K562 (cell line): ENCODE data around the gene DHDH. TPM values are rescaled to one million over a fixed set of nuclear protein-coding genes. Genes with fewer than 3 reads are reported as not detected.

Source experiments
- AFF4 ChIP-seq: sonication (generic); formaldehyde crosslinking; IDR thresholded peaks from 2 replicates; pipeline ENCODE4 v1.8.0; 2023; ENCODE audit warnings: mild to moderate bottlenecking, missing genetic modification reagents
- E2F5 ChIP-seq: sonication (generic); formaldehyde crosslinking; IDR thresholded peaks from 2 replicates; pipeline ENCODE4 v1.8.0; 2022; ENCODE audit warnings: mild to moderate bottlenecking, missing genetic modification reagents
- ETV1 ChIP-seq: fragments of 450-650 bp; conservative IDR thresholded peaks from 2 replicates; pipeline ENCODE4 v1.6.1; 2016; ENCODE audit warnings: missing genetic modification characterization, control low read depth, low read depth, missing compliant biosample characterization
- HEY1 ChIP-seq: fragments of 250-450 bp; sonication (Bioruptor Pico); IDR thresholded peaks from 2 replicates; pipeline ENCODE4 v1.5.0; 2020; ENCODE audit warnings: mild to moderate bottlenecking, moderate library complexity, borderline replicate concordance
- HMG20A ChIP-seq: fragments of 450-650 bp; formaldehyde crosslinking; conservative IDR thresholded peaks from 2 replicates; pipeline ENCODE4 v1.4.0; 2020; ENCODE audit warnings: mild to moderate bottlenecking, mixed read lengths
- ILK ChIP-seq: fragments of 450-650 bp; IDR thresholded peaks from 2 replicates; pipeline ENCODE4 v1.6.1; 2016; ENCODE audit warnings: missing genetic modification characterization, low read depth, mild to moderate bottlenecking, missing compliant biosample characterization, moderate library complexity, borderline replicate concordance
- L3MBTL2 ChIP-seq: fragments of 450-650 bp; IDR thresholded peaks from 2 replicates; pipeline ENCODE4 v1.6.1; 2016; ENCODE audit warnings: mild to moderate bottlenecking, moderate library complexity
- MAFF ChIP-seq: IDR thresholded peaks from 2 replicates; pipeline ENCODE4 v1.6.1; 2012; ENCODE audit warnings: low read length, improper control_type of control experiment
- MAX ChIP-seq: sonication (generic); formaldehyde crosslinking; IDR thresholded peaks from 2 replicates; pipeline ENCODE4 v1.9.0; 2022; ENCODE audit warnings: mild to moderate bottlenecking, missing genetic modification reagents
- PRDM10 ChIP-seq: fragments of 450-650 bp; IDR thresholded peaks from 2 replicates; pipeline ENCODE4 v1.6.1; 2018; ENCODE audit not compliant: partially characterized antibody
- PTBP1 ChIP-seq: fragments of 200-400 bp; formaldehyde crosslinking; IDR thresholded peaks from 2 replicates; pipeline ENCODE4 v1.6.1; 2017; ENCODE audit warnings: low read depth, low read length
- U2AF1 ChIP-seq: fragments of 200-400 bp; formaldehyde crosslinking; optimal IDR thresholded peaks from 2 replicates; pipeline ENCODE3; 2017; ENCODE audit warnings: mild to moderate bottlenecking, low read depth, low read length, moderate library complexity
- ZFP91 ChIP-seq: sonication (generic); formaldehyde crosslinking; IDR thresholded peaks from 2 replicates; pipeline ENCODE4 v1.8.0; 2022; ENCODE audit warnings: mild to moderate bottlenecking, missing genetic modification reagents
- ZNF184 ChIP-seq: sonication (generic); formaldehyde crosslinking; IDR thresholded peaks from 2 replicates; pipeline ENCODE4 v1.5.0; 2020; ENCODE audit warnings: missing genetic modification reagents
- ZNF282 ChIP-seq: sonication (generic); formaldehyde crosslinking; IDR thresholded peaks from 2 replicates; pipeline ENCODE4 v1.8.1; 2023; ENCODE audit warnings: missing genetic modification reagents
- polyA plus RNA-seq, 8 experiments: library from polyadenylated mRNA; depleted of rRNA in 4 of 8; stranded (reverse) in 5 of 8; unstranded in 3 of 8; fragments of >200 nt; fragmentation: Nextera tagmentation in 2 of 8; fragmentation: Illumina TruSeq in 1 of 8; extraction: Ambion mirVana in 2 of 8; extraction: Trizol in 1 of 8; gene quantifications; 2 replicates each; pipeline versions ENCODE4 v1.2.1 to v1.2.3, GENCODE V29; 2011 to 2014; ENCODE audit warnings: inconsistent platforms in 1 of 8, missing spikeins in 1 of 8
- total RNA-seq, 7 experiments: library from RNA; depleted of rRNA in 6 of 7; stranded (reverse); fragments of >200 nt in 6 of 7; fragmentation: Illumina TruSeq in 2 of 7; extraction: Trizol in 2 of 7; gene quantifications; 2 replicates each; pipeline versions ENCODE4 v1.2.1 to v1.2.3, GENCODE V29; 2011 to 2021; ENCODE audit warnings: low replicate concordance in 1 of 7

The DHDH gene
- total and polyA plus RNA-seq, 9 of the 15 experiments (the other 6 are each of a cell fraction or from before 2014, with no cell fraction given), result 0.37 to 1.9 (median 0.87) TPM

GRCh38 chr19:48967346-48968178 lies 34.1 kb downstream of the DHDH start (continued):
- TF ChIP-seq MAFF, result peak; percentile 98
- peak; percentile 50 for TF ChIP-seq ETV1 (tag)
- peak; percentile 65 for TF ChIP-seq PRDM10
- TF ChIP-seq E2F5, result no peak
- TF ChIP-seq PTBP1, result 0 out of 2 replicates have a peak, but pooled peaks have one; percentile 30
- 0 out of 2 replicates have a peak, but pooled peaks have one; percentile 39 for TF ChIP-seq HMG20A (CRISPR knock-in tag)
- TF ChIP-seq ILK (tag), result no peak
- TF ChIP-seq ZNF282 (CRISPR knock-in tag), result peak; percentile 88; the same call in 1 of the 2 replicates
- TF ChIP-seq ZFP91 (CRISPR knock-in tag), result no peak
- TF ChIP-seq L3MBTL2, result peak; percentile 56; the same call in 1 of the 2 replicates
- peak; percentile 29; the same call in 1 of the 2 replicates for TF ChIP-seq MAX (CRISPR knock-in tag)
- 0 out of 2 replicates have a peak, but pooled peaks have one; percentile 75 for TF ChIP-seq HEY1 (CRISPR knock-in tag)
- TF ChIP-seq ZNF184 (CRISPR knock-in tag), result no peak
- no peak for TF ChIP-seq U2AF1
- peak; percentile 64; the same call in 1 of the 2 replicates for TF ChIP-seq AFF4 (CRISPR knock-in tag)
